ENCODE measurements around the gene LRP1-AS.
A peak's percentile ranks its signal among the peaks of the same experiment; 100 is the strongest.
"Not testable (repeated sequence)": the region's sequence is repeated elsewhere in the genome, so short reads cannot be mapped to it uniquely, and the experiment has no call there.

Gene LRP1-AS

GRCh38 chr12:57139796-57140649, 7.4 kb downstream of the LRP1-AS start:
- DNase-seq: peak; percentile 53

DNA sequence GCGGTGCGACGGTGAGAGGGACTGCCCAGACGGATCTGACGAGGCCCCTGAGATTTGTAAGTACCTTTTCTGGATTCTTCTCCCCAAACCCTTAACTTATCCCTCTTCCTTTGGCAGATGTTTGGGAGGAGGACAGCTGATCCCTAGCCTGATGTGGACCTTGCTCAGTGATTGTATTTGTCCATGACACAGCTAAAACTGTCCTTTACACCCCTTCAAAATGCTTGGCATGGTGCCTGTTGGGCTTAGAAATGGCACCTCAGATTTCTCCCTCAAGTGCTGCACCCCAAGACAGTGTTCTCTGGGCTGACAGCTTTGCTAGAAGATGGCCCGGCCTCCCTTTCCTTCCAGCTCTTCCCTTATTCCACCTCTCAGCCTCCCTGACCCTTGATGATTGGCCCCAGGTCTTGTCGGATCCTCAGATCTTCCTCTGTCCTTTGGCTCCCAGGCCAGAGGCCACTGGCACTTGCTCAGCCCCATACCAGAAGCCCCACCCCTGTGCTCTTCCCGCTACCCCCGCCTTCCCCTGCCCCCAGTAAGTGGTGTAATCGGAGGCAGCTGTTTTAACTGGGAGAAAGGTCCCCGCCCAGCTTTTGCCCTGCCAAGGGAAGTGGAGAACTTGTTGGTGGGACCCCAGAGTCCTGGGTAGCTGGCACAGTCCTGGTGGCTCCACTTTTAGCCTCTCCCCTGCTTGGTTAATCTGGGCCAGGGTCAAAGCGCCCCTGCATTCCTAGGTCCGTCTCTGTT, 8.7 kb downstream of the LRP1-AS start:
- DNase-seq: no peak

DNA sequence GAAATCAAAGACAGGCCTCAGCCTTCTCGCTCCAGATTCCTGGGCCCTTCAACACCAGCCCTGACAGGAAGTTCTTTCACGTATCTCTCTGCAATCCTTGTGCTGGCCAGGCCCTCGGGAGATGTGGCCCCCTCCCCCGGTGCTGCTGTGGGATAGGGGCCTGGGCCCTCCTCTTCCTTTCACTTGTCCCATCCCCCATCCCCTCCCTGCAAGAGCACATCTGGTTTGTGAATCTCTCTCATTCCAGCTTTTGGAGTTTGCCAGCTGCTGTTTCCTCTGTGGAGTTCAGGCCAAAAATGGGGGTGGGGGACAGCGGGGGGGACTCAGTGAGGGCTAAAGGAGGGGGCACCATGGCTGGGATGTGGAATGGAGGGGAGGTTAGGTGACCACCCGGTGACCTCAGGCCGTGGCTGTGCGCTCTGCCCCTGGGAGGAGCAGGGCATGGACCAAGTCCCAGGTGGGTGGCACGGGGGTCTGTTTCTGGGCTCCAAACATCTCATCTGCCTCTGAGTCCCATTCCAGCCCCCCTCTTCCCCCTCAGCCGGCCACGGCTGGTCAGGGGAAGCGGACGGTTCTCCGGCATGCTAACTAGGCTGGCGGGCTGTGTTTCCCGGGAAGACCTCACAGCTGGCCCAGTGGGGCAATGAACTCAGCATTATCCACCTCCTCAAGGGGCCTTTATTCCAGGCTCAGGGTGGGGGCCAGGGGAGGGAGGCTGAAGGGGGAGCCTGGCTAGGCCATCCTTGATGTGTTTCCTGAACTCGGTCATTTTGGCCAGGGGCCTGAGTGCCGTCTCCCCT, 11.7 kb downstream of the LRP1-AS start:
- DNase-seq: peak; percentile 53

- no peak for DNase-seq
Observed at GRCh38 chr12:57134949-57135348, 12.5 kb downstream of the LRP1-AS start.

DNA sequence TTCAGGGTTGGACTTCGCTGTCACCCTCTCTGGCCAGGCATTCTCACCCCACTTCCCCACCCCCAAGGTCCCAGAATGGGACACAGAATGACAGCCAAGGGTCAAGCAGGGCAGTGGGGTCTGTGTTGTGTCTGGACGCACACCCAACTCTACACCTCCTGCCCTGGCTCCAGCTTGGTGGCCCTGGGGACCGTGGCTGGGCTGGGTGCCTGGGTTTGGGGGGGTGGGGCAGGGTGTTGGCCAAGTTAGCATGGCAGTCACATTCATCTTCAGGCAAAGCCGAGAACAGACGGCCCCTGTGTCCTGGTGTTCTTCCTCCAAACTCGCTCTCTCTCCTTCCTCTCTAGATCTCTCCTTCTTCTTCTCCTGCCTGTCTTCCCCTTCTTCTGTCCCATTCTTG, 13.5 kb downstream of the LRP1-AS start:
- no peak for DNase-seq

GRCh38 chr12:57133013-57133569, 14.3 kb downstream of the LRP1-AS start:
- peak; percentile 81 for DNase-seq

- no peak for DNase-seq
Observed at GRCh38 chr12:57131896-57132744, 15.3 kb downstream of the LRP1-AS start.

DNA sequence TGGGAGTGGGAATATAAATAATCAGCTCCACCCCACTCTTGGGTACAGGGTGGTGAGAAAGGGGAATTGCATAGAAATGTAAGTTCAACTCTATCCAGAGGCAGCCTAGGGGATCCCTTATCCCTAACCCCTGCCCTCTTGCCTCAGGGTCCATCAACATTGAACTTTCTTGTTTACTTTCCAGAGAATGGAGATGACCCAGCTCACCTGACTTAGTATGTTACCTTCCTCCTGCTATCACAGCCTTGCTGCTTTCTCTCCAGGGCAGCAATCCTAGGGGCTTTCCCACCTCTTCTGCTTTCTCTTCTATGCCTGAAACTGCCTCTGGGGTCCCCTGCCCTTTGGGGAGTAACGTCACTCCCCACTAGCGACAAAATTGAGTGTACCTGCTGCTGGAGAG, 16.5 kb downstream of the LRP1-AS start:
- no peak for DNase-seq

DNA sequence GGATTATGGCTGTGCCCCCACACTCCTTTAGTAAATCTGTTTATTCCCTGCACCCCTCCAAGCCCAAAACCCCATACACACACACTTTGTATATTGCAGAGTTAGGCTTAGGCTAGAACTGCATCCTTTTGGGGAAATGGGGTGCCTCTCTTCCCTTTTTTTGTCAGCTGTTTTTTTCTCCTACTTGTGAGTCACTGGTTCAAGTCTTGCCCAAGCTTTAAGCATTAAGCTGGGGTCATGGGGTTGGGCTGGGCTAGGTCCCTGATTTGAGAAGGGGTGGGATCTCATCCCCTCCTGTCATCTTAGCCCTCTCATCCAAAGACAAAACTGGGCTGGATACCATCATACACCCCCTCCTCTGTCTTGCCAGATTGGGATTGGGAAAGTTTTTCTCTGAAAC, 17.5 kb downstream of the LRP1-AS start:
- DNase-seq: no peak

- no peak for DNase-seq
Observed at GRCh38 chr12:57129321-57129842, 18.0 kb downstream of the LRP1-AS start.

DNA sequence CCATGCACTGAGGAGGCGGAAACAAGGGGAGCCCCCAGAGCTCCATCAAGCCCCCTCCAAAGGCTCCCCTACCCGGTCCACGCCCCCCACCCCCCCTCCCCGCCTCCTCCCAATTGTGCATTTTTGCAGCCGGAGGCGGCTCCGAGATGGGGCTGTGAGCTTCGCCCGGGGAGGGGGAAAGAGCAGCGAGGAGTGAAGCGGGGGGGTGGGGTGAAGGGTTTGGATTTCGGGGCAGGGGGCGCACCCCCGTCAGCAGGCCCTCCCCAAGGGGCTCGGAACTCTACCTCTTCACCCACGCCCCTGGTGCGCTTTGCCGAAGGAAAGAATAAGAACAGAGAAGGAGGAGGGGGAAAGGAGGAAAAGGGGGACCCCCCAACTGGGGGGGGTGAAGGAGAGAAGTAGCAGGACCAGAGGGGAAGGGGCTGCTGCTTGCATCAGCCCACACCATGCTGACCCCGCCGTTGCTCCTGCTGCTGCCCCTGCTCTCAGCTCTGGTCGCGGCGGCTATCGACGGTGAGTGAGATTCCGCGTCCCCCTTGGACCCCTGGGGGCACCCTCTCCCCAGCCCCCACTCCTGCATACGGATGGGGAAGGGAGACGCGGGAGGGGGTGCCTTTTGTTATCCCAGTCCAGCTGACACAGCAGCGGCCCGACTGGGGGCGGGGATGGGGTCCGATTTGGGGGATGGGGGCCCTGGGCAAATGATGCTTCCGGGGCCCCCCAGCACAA, 18.7 kb downstream of the LRP1-AS start:
- no peak for DNase-seq

DNA sequence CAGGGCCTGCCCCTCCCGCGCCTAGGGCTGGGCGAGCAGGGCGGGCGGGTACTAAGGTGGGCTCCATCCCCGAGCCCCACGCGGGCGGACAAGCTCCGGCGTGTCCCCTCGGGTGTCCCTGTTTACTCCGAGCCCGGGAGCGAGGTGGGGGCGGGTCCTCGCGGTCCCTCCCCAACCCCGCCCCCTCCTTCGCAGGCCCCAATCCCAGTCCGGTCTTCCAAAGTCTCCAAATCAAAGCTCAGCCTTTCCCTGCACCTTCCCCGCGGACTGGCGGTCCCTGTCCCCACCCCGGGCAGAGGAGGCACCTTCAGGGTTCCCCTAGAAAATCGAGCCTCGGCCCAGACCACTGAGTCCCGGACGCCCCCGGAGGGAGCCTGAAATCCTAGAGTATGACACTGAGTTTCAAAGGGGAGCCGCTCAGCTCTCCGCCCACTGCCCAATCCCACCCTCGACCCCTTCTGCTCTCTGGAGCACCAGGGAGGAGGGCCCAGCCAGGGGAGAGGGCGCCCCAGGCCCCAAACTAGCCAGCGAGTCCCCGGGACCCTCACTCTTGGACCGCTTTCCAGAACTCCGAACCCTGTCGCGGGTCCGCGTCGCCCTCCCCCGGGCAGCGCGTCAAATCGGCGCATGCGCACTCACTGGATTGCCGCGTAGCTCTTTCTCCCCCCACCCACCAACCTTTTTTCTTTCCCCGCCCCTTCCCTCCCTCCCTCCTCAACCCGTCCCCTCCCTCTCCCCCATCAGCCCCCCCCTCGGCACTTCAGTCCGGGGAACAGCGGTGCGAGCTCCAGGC, 19.5 kb downstream of the LRP1-AS start, which contains the start of gene LRP1:
Gene LRP1 (plus strand): TSS at position 758 of the 793 bp plus-strand sequence. CDS start 482 bp downstream, outside the sequence.
- DNase-seq: peak; percentile 83

DNA sequence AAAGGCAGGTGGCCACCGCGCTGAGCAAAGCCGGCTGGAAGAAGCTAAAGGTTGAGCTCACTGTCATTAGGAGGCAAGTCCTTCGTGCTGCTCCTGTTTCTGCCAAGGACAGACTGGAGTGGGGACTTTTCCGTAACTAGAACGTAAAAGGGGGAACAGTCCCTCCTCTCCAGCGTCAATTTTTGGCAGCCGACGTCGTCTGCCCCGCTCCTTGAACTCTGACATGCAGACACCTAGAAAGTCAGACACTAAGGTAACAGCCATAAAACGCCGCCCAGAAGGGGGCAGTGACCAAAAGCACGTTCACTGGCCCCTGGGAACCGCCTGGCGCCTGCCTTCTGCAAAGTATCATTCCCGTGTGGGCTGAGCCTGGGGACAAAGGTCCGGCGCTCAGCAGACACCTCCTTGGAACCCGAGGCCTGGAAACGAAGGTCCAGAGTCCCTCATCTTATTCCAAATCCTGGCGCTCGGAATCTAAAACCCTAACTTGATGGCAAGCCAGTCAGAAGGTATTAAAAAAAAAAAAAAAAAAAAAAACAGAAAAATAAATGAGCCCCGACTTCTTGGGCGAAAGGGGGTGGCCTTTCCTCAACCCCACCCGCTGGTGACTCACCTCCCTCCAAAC, 20.2 kb downstream of the LRP1-AS start:
- no peak for DNase-seq

DNA sequence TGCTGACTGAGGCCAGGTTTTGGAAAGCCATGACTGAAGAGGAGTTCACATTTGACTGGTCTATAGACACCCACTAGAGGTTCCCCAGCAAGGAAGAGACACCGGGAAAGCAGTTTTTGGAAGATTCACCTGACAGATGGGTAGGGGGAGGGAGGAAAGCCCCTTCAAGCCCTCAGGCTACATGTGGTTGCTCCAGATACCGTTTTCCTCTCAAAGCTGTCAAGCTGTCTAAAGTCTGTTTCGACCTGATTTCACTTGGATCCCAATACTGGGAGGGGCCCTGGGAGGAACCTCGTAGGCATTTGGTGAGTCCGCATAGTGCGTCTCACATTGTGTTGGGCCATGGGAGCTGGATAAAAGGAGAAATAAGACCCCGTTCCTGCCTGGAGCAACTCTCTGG, 20.9 kb downstream of the LRP1-AS start:
- DNase-seq: no peak

GRCh38 chr12:57126061-57126460, 21.4 kb downstream of the LRP1-AS start:
- no peak for DNase-seq

DNA sequence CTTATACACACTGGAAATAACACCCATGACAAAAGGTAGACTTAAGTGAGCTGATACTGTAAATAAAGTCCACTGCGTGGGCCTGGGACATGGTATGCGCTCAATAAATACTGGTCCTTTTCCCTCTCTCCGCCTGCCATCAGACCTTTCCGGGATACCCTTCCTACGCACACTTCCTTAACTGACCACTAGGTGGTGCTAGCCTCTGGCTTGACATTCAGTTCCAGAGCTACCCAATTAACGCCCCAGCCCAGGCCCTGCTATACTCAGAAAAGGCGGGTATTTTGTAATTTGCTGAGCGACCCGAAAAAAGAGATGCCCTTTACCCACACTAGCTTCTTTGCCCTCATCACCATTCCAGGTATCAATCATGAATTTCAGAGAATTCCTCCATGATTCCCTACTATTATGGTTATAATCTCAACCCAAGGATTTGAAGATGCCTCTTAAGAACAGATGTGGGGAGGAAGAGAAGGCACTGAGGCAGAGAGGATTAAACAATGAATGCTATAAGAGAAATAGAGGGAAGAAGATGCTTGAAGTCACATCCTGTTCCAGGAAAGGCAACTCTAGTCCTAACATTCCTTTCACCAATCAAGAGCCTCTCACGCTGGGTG, 23.1 kb downstream of the LRP1-AS start:
- DNase-seq: peak; percentile 76

- no peak for DNase-seq
Observed at GRCh38 chr12:57123813-57124212, 23.6 kb downstream of the LRP1-AS start.

- not testable (repeated sequence) for DNase-seq
Observed at GRCh38 chr12:57120718-57121117, 26.7 kb downstream of the LRP1-AS start.
